ENCODE measurements around the gene MFSD1.

DNA sequence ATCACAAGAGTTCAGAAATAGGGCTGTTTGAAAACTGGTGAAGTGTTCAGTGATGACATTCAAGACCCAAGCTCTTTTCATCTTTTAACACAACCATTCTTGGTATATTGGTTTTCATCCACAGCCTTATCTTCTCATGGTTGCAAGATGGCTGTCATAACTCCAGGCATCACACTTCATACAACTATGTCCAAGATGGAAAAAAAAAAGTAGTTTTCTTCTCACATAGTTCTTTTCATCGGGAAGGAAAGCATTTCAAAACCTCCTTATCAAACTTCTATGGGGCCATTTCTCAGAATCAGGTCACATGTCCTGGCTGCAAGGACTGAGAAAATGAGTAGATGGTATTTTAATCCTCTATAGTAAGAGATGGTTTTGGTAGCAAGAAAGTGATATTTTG lies 21.1 kb upstream of the MFSD1 start:
- TF ChIP-seq, protein P1, sequence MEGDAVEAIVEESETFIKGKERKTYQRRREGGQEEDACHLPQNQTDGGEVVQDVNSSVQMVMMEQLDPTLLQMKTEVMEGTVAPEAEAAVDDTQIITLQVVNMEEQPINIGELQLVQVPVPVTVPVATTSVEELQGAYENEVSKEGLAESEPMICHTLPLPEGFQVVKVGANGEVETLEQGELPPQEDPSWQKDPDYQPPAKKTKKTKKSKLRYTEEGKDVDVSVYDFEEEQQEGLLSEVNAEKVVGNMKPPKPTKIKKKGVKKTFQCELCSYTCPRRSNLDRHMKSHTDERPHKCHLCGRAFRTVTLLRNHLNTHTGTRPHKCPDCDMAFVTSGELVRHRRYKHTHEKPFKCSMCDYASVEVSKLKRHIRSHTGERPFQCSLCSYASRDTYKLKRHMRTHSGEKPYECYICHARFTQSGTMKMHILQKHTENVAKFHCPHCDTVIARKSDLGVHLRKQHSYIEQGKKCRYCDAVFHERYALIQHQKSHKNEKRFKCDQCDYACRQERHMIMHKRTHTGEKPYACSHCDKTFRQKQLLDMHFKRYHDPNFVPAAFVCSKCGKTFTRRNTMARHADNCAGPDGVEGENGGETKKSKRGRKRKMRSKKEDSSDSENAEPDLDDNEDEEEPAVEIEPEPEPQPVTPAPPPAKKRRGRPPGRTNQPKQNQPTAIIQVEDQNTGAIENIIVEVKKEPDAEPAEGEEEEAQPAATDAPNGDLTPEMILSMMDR (IDR thresholded peaks at IDR 0.05): no peak
- TF ChIP-seq EP300 (IDR thresholded peaks at IDR 0.05) (no peak), POLR2AphosphoS5 (IDR thresholded peaks at IDR 0.05) (no peak)
